GM21367 (cell line): Measurements from ENCODE around the gene RHEB.
"Not testable (repeated sequence)": the region's sequence is repeated elsewhere in the genome, so short reads cannot be mapped to it uniquely, and the experiment has no call there.

Experiments used
- ATAC-seq: cut with Tn5 transposase; IDR thresholded peaks from one replicate; pipeline ENCODE4 v1.9.1; 2021; ENCODE audit not compliant: unreplicated experiment

Gene RHEB

GRCh38 chr7:151519765-151520418, at the start of gene RHEB:
TSS of gene RHEB (minus strand) at chr7:151519895. CDS start at chr7:151519511, 384 bp downstream.
- ATAC-seq: peak; percentile 73

DNA sequence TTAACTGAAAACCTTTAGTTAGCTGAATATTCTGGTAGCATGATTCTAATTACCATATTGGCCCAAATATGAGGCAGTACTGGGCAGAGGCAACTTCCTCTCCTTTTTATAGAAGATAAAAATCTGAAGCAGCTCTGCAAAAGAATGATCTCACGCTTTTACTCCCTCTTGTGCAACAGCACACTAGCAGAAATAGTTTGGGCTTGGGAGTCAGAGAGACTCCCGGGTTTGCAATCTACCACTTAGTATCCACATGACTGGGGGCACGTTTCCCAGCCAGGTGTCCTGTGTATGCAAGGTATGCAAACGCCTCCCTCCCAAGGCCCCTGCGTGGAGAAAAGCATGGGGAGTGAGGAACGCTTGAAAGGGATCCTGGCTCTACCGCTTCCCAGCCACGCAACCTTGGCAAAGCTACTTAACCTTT, 47.2 kb upstream of the RHEB start:
- no peak for ATAC-seq

- ATAC-seq: no peak
Observed at GRCh38 chr7:151565541-151565940, 45.8 kb upstream of the RHEB start.

DNA sequence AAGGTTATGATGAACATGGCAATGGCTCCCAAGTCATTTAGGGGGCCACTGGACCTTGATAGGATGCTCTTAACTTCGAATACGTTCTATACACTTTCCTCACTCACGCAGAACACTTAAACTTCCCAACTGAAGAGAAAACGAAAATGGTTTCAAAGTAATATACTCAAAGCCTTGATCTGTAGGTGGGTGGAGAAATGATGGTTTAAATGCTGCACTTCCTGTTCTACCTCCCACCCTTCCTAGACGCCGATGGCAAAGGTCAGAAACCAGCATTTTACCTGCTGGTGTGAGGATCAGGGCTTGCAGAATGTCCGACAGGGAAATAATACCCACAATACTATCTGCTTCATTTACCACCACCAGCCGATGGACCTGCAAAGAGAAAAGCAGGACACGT, 40.5 kb upstream of the RHEB start:
- no peak for ATAC-seq

DNA sequence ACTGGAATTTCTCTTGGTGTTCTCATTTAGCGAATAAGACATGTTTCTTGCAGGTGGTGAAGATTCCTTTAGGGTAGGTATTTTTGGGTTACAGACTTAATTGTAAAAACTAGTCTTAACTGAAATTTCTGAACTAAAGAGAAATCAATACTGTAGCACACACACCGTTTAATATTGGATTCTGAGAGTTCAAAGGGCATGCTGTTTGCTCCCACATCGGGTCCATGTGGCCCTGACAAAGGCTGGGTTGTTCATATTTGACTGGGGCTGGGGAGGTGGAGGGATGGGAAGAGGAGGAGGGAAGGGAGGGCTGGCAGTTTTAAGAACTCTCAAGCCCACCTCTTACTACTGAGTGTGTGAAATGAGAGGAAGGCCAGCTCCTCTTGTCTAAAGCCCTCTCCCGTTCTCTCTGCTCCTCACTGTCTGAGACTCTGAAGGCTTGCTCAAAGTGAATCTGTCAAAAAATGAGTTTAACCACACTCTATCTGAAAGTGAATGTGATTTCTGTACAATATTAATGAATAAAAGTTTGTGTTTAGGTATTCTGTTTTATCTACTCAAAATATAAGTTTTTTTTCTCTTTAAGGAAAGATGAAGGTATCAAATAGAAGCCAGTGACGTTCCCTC, 40.0 kb upstream of the RHEB start:
- ATAC-seq: no peak

- no peak for ATAC-seq
Observed at GRCh38 chr7:151558575-151558974, 38.9 kb upstream of the RHEB start.

DNA sequence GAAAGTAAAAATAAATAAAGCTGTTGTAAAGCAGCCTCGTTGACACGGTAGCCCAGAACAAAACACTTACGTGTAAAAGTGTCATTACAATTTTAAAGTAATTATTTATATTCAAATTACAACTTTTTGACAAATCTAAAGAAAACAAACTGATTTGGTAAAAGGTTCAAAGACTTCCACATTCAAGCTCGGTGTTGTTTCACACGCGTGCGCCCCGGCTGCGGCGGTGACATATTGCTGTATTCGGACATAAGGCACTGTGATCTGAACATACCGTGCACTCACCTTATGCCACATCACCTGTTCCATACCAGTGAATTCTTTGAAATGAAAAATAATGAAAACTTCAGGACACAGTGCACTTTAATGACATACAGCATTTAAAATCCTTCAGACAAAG, 36.9 kb upstream of the RHEB start:
- no peak for ATAC-seq

DNA sequence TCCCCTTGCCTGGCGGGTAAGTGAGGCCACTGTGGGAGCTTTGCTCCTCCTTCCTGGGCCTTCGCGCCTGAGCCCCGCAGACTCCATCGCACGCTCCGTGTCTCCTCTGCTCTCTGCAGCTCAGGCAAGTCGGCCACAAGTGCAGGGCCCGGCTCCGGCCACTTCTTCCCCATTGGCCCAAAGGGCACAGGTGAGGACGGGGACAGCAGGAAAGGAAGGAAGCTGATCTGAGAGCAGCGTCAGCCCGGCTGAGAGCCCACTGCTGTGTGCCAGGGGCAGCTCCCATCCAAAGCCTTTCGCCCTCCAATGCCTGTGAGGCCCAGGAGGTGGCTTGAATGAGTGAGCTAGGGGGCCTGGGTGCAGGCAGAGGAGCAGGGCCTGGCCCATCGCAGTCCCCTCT, 33.7 kb upstream of the RHEB start:
- no peak for ATAC-seq

DNA sequence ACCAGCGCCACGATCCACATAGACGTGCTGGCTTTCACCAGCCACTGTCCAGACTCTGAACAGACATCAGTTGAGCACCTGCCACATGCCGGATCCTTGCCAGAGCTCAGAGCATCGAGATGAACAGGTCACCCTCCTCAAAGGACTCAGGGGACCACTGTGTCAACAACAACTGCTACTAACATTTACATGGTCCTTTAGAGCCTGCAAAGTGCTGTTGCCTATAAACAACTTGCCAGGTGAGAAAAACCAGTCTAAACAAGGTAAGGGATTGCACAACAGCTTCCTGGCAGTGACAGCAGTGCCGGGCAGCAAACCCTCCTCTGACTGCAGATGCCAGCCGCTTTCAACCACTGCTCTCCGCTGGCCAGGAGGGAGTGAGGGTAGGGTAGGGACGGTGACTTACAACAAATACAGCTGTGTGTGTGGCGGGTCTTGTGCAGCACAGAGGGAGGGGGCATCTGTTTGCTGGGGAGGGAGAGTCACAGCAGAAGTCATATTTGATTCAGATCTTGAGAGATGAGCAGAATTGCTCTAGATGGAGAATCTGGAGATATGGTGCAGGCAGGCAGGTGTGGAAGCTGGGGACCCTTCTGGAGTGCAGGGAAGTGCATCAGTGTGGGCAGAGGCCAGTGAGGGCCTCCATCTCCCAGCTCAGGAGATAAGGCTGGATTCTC, 32.8 kb upstream of the RHEB start:
- ATAC-seq: no peak

GRCh38 chr7:151551820-151552219, 32.1 kb upstream of the RHEB start:
- ATAC-seq: no peak

GRCh38 chr7:151550656-151551286, 31.1 kb upstream of the RHEB start:
- ATAC-seq: no peak

DNA sequence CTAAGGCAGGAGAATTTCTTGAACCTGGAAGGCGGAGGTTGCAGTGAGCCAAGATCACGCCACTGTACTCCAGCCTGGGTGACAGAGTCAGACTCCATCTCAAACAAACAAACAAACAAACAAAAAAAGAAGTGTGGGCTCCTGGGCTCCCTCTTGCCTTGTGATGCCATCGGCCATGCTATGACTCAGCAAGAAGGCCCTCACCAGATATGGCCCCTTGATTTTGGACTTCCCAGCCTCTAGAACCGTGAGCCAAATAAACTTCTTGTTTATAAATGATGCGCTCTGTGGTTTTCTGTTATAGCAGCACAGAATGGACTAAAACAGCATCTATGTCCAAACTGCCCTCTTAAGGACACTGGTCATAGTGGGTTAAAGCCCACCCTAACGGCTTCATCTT, 29.9 kb upstream of the RHEB start:
- ATAC-seq: no peak

DNA sequence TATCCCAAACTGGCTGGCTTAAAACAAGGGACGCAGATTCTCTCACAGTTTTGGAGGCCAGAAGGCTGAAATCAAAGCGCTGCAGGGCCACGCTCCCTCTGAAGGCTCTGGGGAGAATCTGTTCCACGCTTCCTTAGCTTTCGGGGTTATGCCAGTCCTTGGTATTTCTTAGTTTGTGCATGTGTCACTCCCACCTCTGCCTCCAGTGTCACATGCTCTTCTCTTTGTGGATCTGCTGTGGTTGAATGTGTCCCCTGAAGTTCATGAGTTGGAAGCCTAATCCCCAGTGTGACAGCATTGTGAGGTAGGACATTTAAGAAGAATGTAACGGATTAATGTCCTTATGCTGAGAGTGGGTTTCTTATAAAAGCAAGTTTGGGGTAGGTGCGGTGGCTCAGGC, 29.4 kb upstream of the RHEB start:
- ATAC-seq: no peak

GRCh38 chr7:151544183-151544582, 24.5 kb upstream of the RHEB start:
- no peak for ATAC-seq

DNA sequence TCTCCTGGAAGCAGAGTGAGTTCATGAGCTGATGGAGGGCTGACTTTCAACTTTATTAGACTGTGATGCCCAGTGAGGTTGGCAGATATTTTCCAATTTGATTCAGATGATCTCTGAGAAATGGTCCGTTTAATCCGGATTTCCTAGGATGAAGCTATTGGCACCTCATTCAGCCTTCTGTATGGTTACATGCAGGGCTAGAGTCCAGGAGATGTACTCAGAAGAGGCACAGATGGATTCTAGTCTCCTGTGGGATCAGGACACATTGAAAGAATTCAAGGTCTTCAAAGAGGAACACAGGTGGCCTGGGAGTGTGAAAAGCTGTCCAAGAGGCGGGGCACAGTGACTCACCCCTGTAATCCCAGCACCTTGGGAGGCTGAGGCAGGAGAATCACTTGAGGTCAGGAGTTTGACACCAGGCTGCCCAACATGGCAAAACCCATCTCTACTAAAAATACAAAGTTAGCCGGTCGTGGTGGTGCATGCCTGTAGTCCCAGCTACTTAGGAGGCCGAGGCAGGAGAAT, 23.0 kb upstream of the RHEB start:
- ATAC-seq: no peak

DNA sequence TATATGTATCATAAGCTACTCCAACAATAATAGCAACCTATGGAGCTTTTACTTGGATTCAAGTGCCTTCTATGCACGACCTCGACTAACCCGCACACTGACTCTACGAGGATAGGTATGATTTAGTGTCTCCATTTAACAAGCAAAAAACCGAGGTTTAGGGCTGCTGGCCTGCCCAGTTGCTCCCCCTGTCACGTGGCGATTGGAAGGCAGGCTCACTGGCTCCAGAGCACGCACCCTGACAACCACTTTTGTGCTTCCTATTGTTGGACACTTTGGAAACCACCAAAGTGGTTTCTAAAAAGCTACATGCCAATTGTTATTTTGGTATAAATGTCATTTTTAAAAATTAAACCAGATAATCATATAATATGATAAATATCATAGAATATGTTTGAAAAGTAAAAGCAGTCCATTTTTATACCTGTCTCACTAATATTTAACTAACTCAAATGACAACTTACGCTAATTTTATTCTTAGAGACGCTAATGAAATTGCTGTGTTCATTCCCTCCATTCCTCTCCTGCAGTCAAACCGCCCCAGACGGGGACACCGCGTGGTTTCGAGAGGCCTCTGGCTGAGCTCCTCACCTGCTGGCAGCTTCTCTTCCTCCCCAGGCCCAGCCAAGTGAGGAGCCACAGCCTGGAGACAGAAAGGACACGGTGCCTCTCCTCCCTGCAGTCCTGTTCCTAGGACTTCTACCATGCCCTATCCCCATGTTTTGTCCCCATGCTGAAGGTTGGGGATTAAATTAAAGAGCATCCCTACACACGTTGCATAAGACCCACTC, 22.2 kb upstream of the RHEB start:
- no peak for ATAC-seq

GRCh38 chr7:151540146-151540545, 20.5 kb upstream of the RHEB start:
- ATAC-seq: no peak

DNA sequence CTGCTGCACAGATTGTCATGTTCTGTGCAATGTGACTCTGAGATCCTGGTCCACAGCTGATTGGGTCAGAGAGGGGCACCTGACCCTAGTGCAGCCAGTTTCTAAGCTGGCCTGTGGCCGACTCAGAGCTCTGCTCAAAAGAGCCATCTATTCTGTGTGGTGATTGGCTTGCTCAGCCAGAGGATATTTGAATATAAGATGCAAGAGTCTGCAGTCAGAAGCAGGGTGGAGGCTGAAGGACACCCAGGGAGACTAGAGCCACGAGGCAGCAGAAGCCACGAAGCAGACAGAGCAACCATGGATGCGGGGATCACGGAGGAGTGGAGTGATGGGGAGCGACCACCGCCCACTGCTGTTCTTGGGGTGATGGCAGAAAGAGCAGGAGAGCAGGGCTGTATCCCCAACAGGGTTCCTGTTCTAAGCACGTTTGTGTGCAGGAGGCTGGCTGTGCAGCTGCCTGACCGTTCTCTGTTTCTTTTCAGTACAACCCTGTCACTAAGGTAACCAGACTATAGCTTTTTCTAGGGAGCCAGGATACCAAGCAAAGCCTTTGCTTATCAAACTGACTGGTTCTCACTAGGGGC, 19.5 kb upstream of the RHEB start:
- peak; percentile 62 for ATAC-seq

DNA sequence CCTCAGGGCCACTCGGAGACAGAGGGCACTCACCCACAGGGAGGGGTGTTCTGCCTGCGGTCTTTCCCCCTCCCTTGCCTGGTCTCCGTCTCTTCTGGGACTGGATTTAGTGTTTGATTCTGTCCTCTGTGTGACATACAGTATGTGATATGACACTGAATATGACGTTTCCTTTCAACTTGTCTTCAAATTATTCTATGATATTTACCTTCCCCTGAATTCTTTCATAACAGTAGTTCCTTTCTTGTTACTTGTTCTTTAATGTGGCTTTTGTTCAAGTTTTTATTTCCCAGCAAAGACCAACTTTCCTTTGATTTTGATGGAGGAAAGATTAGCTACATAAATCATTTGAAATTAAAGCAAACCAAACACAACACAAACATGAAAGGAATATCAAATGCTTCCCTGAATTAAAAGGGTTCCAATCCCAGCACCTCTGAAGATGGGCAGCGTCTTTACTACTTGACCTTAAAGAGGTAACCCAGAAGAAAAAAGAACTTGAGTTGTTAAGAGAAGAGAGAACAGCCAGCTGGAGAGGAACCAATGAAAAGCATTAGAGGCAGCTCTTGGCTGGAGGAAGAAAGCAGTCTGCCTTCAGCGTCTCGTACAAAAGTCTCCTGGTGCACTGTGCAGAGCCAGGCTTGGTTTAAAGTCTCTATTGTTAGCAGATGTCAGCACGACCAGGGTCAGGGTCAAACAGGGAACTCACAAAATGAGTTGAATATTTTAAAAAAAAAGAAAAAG, 18.3 kb upstream of the RHEB start:
- ATAC-seq: no peak

- not testable (repeated sequence) for ATAC-seq
Observed at GRCh38 chr7:151536178-151536577, 16.5 kb upstream of the RHEB start.
